GM23248 (cell line): ENCODE data around the gene VPS8. TPM values are rescaled to one million over a fixed set of nuclear protein-coding genes. Genes with fewer than 3 reads are reported as not detected.
A peak's percentile ranks its signal among the peaks of the same experiment; 100 is the strongest.

ENCODE experiments used
- DNase-seq: peaks from one replicate; pipeline ENCODE4 v3.0.0-alpha.2; 2015
- H2AFZ ChIP-seq: fragments of 200-600 bp; sonication (generic); 2 replicates; pipeline ENCODE4 v1.6.1; 2016; ENCODE audit warnings: antibody characterized with exemption
- H3F3A ChIP-seq: fragments of 200-600 bp; sonication (generic); 2 replicates; pipeline ENCODE4 v1.6.1; 2016; ENCODE audit warnings: mild to moderate bottlenecking, antibody characterized with exemption, mixed run types; ENCODE audit not compliant: insufficient read depth
- H3K27ac ChIP-seq: fragments of 200-600 bp; sonication (generic); 2 replicates; pipeline ENCODE4 v1.5.1; 2016; ENCODE audit warnings: mild to moderate bottlenecking
- H3K27me3 ChIP-seq: fragments of 200-600 bp; sonication (generic); replicated peaks from 2 replicates; pipeline ENCODE4 v1.6.1; 2016; ENCODE audit warnings: mild to moderate bottlenecking; ENCODE audit not compliant: insufficient read depth
- H3K36me3 ChIP-seq: fragments of 200-600 bp; sonication (generic); 2 replicates; pipeline ENCODE4 v1.6.1; 2016; ENCODE audit warnings: low read depth, mild to moderate bottlenecking
- H3K4me1 ChIP-seq: fragments of 200-600 bp; sonication (generic); 2 replicates; pipeline ENCODE4 v1.6.1; 2016; ENCODE audit warnings: mild to moderate bottlenecking; ENCODE audit not compliant: insufficient read depth
- H3K4me2 ChIP-seq: fragments of 200-600 bp; sonication (generic); one replicate; pipeline ENCODE4 v1.6.1; 2016; ENCODE audit warnings: mild to moderate bottlenecking; ENCODE audit not compliant: unreplicated experiment
- H3K4me3 ChIP-seq: fragments of 200-600 bp; sonication (generic); 2 replicates; pipeline ENCODE4 v1.5.1; 2016; ENCODE audit warnings: mild to moderate bottlenecking
- H3K79me2 ChIP-seq: fragments of 200-600 bp; sonication (generic); 2 replicates; pipeline ENCODE4 v1.6.1; 2016; ENCODE audit warnings: mild to moderate bottlenecking; ENCODE audit not compliant: insufficient read depth
- H3K9ac ChIP-seq: fragments of 200-600 bp; sonication (generic); 2 replicates; pipeline ENCODE4 v1.6.1; 2016; ENCODE audit warnings: mild to moderate bottlenecking
- H3K9me2 ChIP-seq: fragments of 200-600 bp; sonication (generic); 2 replicates; pipeline ENCODE4 v1.6.1; 2016; ENCODE audit warnings: mixed run types, mild to moderate bottlenecking, moderate library complexity; ENCODE audit not compliant: insufficient read depth
- H3K9me3 ChIP-seq: fragments of 200-600 bp; sonication (generic); one replicate; pipeline ENCODE4 v1.6.1; 2017; ENCODE audit warnings: low read depth
- H4K20me1 ChIP-seq: fragments of 200-600 bp; sonication (generic); 2 replicates; pipeline ENCODE4 v1.6.0; 2016; ENCODE audit not compliant: insufficient read depth
- EZH2 ChIP-seq: fragments of 200-600 bp; sonication (generic); IDR thresholded peaks from 2 replicates; pipeline ENCODE4 v1.6.1; 2018; ENCODE audit warnings: antibody characterized with exemption, mild to moderate bottlenecking; ENCODE audit not compliant: insufficient read depth, poor library complexity, severe bottlenecking
- EZH2phosphoT487 ChIP-seq: fragments of 200-600 bp; sonication (generic); IDR thresholded peaks from 2 replicates; pipeline ENCODE4 v1.6.1; 2018; ENCODE audit warnings: antibody characterized with exemption, moderate library complexity, mild to moderate bottlenecking, low read depth; ENCODE audit not compliant: insufficient read depth
- WGBS, 2 experiments: methylation state at CpG; one replicate each; pipeline ENCODE4 v1.1.6; 2015 to 2017; ENCODE audit warnings: low lambda C conversion rate in 2 of 2, low coverage in 1 of 2; ENCODE audit errors: missing lambda C conversion rate in 2 of 2; 5-methylcytosine and 5-hydroxymethylcytosine counted together
- in situ Hi-C: fragments of 300-500 bp; cut with MboI; formaldehyde crosslinking; loops from 2 replicates; pipeline ENCODE4 v1.15.0; 2020
- polyA plus RNA-seq: library from polyadenylated mRNA; unstranded; fragments of >200 nt; fragmentation: Nextera tagmentation; extraction: Ambion mirVana; gene quantifications from 2 replicates; pipeline ENCODE4 v1.2.1, GENCODE V29; 2016
- total RNA-seq: library from RNA; depleted of rRNA; stranded (reverse); fragments of >200 nt; shearing (Covaris generic); gene quantifications from 2 replicates; pipeline ENCODE4 v1.2.3, GENCODE V29; 2014

Gene VPS8
- total and polyA plus RNA-seq, 2 experiments from 2014 or later: 17.8 to 45.5 TPM

DNA sequence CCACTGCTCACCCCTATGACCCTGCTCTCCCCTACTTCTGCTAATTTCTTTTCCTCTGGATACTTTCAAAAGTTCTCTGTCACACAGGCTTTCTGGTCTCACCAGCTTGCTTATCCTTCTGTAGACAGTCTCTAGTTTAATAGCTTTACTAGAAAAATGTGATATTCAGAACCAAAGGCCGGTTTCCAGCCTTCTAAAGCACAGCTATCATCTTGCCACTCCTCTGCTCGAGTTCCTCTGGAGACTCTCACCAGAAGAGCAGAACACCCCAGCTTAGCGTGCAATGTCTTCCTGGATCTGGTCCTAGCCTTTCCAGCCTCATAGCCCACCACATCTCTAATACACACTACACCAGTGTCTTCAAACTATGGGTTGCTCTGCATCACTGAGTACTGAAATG is 1.8 kb upstream of the VPS8 start:
- DNase-seq: no peak
- TF ChIP-seq EZH2phosphoT487 (no peak), EZH2 (no peak)
- Histone ChIP-seq H3K9ac (no peak overlapping the region), H3K79me2 (peaks cover 30% of the 10 kb centered on the region), H4K20me1 (no peaks in the 10 kb centered on the region), H3F3A (no peaks in the 10 kb centered on the region), H3K27me3 (no peaks in the 10 kb centered on the region), H3K9me3 (no peaks in the 10 kb centered on the region), H3K9me2 (no peaks in the 10 kb centered on the region), H3K4me1 (peaks cover 6% of the 10 kb centered on the region; the same call in 1 of the 2 replicates), H3K36me3 (no peaks in the 10 kb centered on the region), H2AFZ (no peak overlapping the region), H3K4me2 (no peak overlapping the region), H3K4me3 (no peak overlapping the region), H3K27ac (no peak overlapping the region)
- WGBS, 2 experiments: 64 to 75% methylated on average over 3 of the region's 3 CpGs
- in situ Hi-C loops: no loop called here

DNA sequence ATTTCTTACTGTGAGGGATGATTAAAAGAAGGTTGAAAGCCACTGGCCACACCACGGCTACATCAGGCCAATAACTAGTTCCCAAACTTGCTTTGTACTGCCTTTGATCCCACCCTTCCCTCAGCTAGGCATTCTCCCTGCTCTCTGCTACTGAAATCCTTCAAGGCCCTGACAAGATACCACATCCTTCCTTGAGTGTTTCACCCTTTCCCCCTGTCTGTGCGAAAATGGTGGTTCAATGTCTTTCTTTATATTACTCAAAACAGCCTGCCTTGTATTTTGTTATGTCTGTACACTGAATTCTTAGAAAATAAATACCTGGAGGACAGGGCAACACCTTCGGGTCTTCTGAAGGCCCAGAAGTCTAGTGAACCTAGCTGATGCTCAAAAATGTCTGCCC is 932 bp upstream of the VPS8 start:
- H3K27me3 ChIP-seq: no peaks in the 10 kb centered on the region
- no peaks in the 10 kb centered on the region for H4K20me1 ChIP-seq
- in situ Hi-C loops: no loop called here
- TF ChIP-seq EZH2phosphoT487: no peak
- no peak for DNase-seq
- H3K4me3 ChIP-seq: no peak overlapping the region
- no peaks in the 10 kb centered on the region for H3K36me3 ChIP-seq
- peaks cover 37% of the 10 kb centered on the region for H3K79me2 ChIP-seq
- 95 to 97% methylated on average over 3 of the region's 3 CpGs for WGBS, 2 experiments
- no peaks in the 10 kb centered on the region for H3K9me3 ChIP-seq
- peak overlapping the region; percentile 97 for H2AFZ ChIP-seq
- H3F3A ChIP-seq: no peaks in the 10 kb centered on the region
- H3K27ac ChIP-seq: no peak overlapping the region
- H3K9ac ChIP-seq: no peak overlapping the region
- H3K4me2 ChIP-seq: no peak overlapping the region
- no peaks in the 10 kb centered on the region for H3K9me2 ChIP-seq
- peaks cover 6% of the 10 kb centered on the region; the same call in 1 of the 2 replicates for H3K4me1 ChIP-seq

DNA sequence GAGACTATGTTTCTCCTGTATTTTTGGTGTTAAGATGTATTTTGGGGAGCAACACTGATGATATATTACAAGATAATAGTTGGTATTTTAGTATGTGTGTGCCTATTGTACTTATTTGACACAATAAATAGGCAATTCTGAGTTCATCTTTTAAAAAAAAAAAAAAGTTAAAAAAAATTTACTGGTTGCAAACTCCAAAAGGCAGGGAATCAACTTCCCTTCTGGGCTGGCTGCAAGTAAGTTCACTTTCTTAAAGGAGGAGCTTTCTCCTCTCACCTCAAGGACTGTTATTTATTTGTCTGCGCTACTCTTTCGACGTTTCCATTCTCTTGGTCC is 335 bp upstream of the VPS8 start:
- Histone ChIP-seq H3K9me2 (no peaks in the 10 kb centered on the region), H3F3A (no peaks in the 10 kb centered on the region), H3K4me3 (peak overlapping the region; percentile 90), H3K27ac (no peak overlapping the region), H2AFZ (peak overlapping the region; percentile 97), H3K36me3 (no peaks in the 10 kb centered on the region), H3K27me3 (no peaks in the 10 kb centered on the region), H3K79me2 (peaks cover 39% of the 10 kb centered on the region), H3K9ac (peak overlapping the region; percentile 79; the same call in 1 of the 2 replicates), H4K20me1 (no peaks in the 10 kb centered on the region), H3K4me1 (peaks cover 6% of the 10 kb centered on the region; the same call in 1 of the 2 replicates), H3K4me2 (peak overlapping the region; percentile 94), H3K9me3 (no peaks in the 10 kb centered on the region)
- TF ChIP-seq EZH2: no peak
- TF ChIP-seq EZH2phosphoT487: no peak
- 1 to 2% methylated on average over 3 of the region's 3 CpGs for whole genome bisulfite sequencing, 2 experiments
- in situ Hi-C loops: no loop called here
- DNase-seq: no peak

DNA sequence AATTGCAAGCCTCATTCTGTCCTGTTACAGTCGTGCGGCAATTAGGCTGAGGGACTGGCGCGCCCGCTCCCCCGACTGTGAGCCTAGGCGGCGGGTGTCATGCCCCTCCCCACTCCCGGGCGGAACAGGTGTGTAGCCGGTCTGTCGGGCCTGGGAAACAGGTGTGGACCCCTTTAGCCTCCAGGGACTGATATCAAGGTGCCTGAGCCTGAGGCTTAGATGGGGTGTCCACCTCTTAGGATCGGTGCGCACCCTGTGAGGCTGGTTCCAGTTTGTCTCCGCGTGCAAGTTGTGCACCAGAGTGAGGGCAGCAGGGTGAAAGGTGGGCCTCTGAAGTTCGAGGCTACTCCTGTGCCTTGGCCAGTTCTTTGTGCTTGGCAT is 686 bp downstream of the VPS8 start:
- H3K79me2 ChIP-seq: peaks cover 39% of the 10 kb centered on the region
- peaks cover 6% of the 10 kb centered on the region; the same call in 1 of the 2 replicates for H3K4me1 ChIP-seq
- H2AFZ ChIP-seq: peak overlapping the region; percentile 97
- peak; percentile 19 for DNase-seq
- H4K20me1 ChIP-seq: no peaks in the 10 kb centered on the region
- no peaks in the 10 kb centered on the region for H3K36me3 ChIP-seq
- peak overlapping the region; percentile 90 for H3K4me3 ChIP-seq
- no peaks in the 10 kb centered on the region for H3F3A ChIP-seq
- H3K4me2 ChIP-seq: peak overlapping the region; percentile 94
- peak overlapping the region; percentile 79 for H3K9ac ChIP-seq
- no peaks in the 10 kb centered on the region for H3K9me3 ChIP-seq
- H3K27ac ChIP-seq: no peak overlapping the region
- TF ChIP-seq EZH2: no peak
- no peak for TF ChIP-seq EZH2phosphoT487
- H3K27me3 ChIP-seq: no peaks in the 10 kb centered on the region
- 1 to 2% methylated on average over 16 to 17 of the region's 17 CpGs for WGBS, 2 experiments
- in situ Hi-C loops: no loop called here
- H3K9me2 ChIP-seq: no peaks in the 10 kb centered on the region

DNA sequence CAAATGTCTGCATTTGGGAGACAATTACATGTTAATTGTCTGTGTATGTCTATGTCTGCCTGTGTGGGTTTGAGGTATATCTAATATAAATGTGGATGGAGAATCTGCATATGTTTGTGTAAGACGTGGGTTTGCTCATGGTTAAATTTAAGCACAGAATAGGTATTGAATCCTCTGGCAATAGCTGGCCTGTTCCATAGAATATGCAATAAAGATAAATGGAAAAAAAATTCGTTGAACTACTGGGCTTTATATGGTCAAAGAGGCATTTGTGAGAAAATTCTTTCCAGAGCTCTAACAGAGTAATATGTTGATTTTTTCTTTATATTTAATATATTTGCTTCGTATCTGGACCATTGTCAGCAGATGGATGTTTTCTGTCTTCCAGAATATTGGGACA is 1.4 kb downstream of the VPS8 start:
- Histone ChIP-seq H3K9me3 (no peaks in the 10 kb centered on the region), H3K4me2 (peak overlapping the region; percentile 94), H3F3A (no peaks in the 10 kb centered on the region), H3K79me2 (peaks cover 39% of the 10 kb centered on the region), H3K4me3 (peak overlapping the region; percentile 90), H3K4me1 (peaks cover 6% of the 10 kb centered on the region; the same call in 1 of the 2 replicates), H3K27me3 (no peaks in the 10 kb centered on the region), H3K27ac (no peak overlapping the region), H3K9ac (no peak overlapping the region), H4K20me1 (no peaks in the 10 kb centered on the region), H3K9me2 (no peaks in the 10 kb centered on the region), H2AFZ (no peak overlapping the region), H3K36me3 (no peaks in the 10 kb centered on the region)
- TF ChIP-seq EZH2phosphoT487 (no peak), EZH2 (no peak)
- in situ Hi-C loops: no loop called here
- 49 to 63% methylated on average over 3 of the region's 3 CpGs for WGBS, 2 experiments
- no peak for DNase-seq
